Fibroblast of lung (primary cell): ENCODE measurements around the gene TMEM258. TPM values are rescaled to one million over a fixed set of nuclear protein-coding genes. Genes with fewer than 3 reads are reported as not detected.

ENCODE experiments used
- DNase-seq, 2 donors: peaks; one replicate each; pipeline versions ENCODE4 v3.0.0 to v3.0.0-alpha.2; 2010; ENCODE audit warnings: low read depth in 2 of 2
- H2AFZ ChIP-seq: 2 replicates; pipeline ENCODE4 v1.5.1; 2012; ENCODE audit warnings: low read length, control low read depth, inconsistent platforms
- H3K27ac ChIP-seq: 2 replicates; pipeline ENCODE4 v1.5.1; 2011; ENCODE audit warnings: low read length, control low read depth; ENCODE audit not compliant: insufficient read depth
- H3K27me3 ChIP-seq: 2 replicates; pipeline ENCODE4 v1.5.1; 2011; ENCODE audit warnings: mild to moderate bottlenecking, low read length; ENCODE audit not compliant: control insufficient read depth, insufficient read depth
- H3K36me3 ChIP-seq: 2 replicates; pipeline ENCODE4 v1.5.1; 2011; ENCODE audit warnings: low read length; ENCODE audit not compliant: control insufficient read depth, insufficient read depth
- H3K4me1 ChIP-seq: 2 replicates; pipeline ENCODE4 v1.5.1; 2011; ENCODE audit warnings: low read length; ENCODE audit not compliant: control insufficient read depth, insufficient read depth; ENCODE audit errors: extremely low read depth
- H3K4me2 ChIP-seq: 2 replicates; pipeline ENCODE4 v1.5.1; 2011; ENCODE audit warnings: low read length, control low read depth; ENCODE audit not compliant: insufficient read depth; ENCODE audit errors: extremely low read depth
- H3K4me3 ChIP-seq, 4 experiments: fragments of 200-600 bp in 1 of 4; sonication (generic) in 1 of 4; replicated peaks in 1 of 4; 2 replicates each; pipeline ENCODE4 v1.5.1; 2011 to 2016; ENCODE audit warnings: low read length in 4 of 4, low read depth in 3 of 4, mild to moderate bottlenecking in 3 of 4, control low read depth in 2 of 4, inconsistent platforms in 1 of 4, mixed read lengths in 1 of 4; ENCODE audit not compliant: insufficient read depth in 1 of 4; ENCODE audit errors: control extremely low read depth in 1 of 4
- H3K79me2 ChIP-seq: 2 replicates; pipeline ENCODE4 v1.5.1; 2012; ENCODE audit warnings: mild to moderate bottlenecking, low read length, inconsistent platforms; ENCODE audit not compliant: control insufficient read depth, insufficient read depth
- H3K9ac ChIP-seq: 2 replicates; pipeline ENCODE4 v1.5.1; 2011; ENCODE audit warnings: mild to moderate bottlenecking, low read length, control low read depth; ENCODE audit not compliant: insufficient read depth
- H3K9me3 ChIP-seq: 2 replicates; pipeline ENCODE4 v1.5.1; 2012; ENCODE audit warnings: low read depth, low read length; ENCODE audit not compliant: control insufficient read depth, insufficient read depth
- H4K20me1 ChIP-seq: 2 replicates; pipeline ENCODE4 v1.5.1; 2011; ENCODE audit warnings: low read length; ENCODE audit not compliant: control insufficient read depth, insufficient read depth; ENCODE audit errors: extremely low read depth
- EZH2 ChIP-seq: IDR thresholded peaks from 2 replicates; pipeline ENCODE4 v1.5.1; 2012; ENCODE audit warnings: low read length, control low read depth, mild to moderate bottlenecking; ENCODE audit errors: missing control alignments
- polyA plus RNA-seq, 2 donors: library from polyadenylated mRNA; depleted of rRNA in 1 of 2; stranded (reverse) in 1 of 2; unstranded in 1 of 2; fragments of >200 nt; gene quantifications; 2 replicates each; pipeline ENCODE4 v1.2.1, GENCODE V29; 2011 to 2012; ENCODE audit warnings: missing spikeins in 1 of 2
- total RNA-seq: library from RNA; depleted of rRNA; stranded (reverse); fragments of >200 nt; gene quantifications from 2 replicates; pipeline ENCODE4 v1.2.1, GENCODE V29; 2014

Gene TMEM258
- total and polyA plus RNA-seq, 2 donors (not counting 1 experiment from before 2014, with no cell fraction given): 173 to 245 TPM

GRCh38 chr11:61739413-61739812, 53.0 kb downstream of the TMEM258 start:
- H3K27me3 ChIP-seq: no peaks in the 10 kb centered on the region
- no peak for TF ChIP-seq EZH2
- H3K79me2 ChIP-seq: no peaks in the 10 kb centered on the region
- H3K4me2 ChIP-seq: no peak overlapping the region
- no peak overlapping the region for H3K4me3 ChIP-seq
- H3K9me3 ChIP-seq: no peaks in the 10 kb centered on the region
- H3K4me1 ChIP-seq: no peaks in the 10 kb centered on the region
- H4K20me1 ChIP-seq: no peaks in the 10 kb centered on the region
- no peak for DNase-seq
- no peak overlapping the region for H3K9ac ChIP-seq
- no peak overlapping the region for H3K27ac ChIP-seq
- no peaks in the 10 kb centered on the region for H3K36me3 ChIP-seq
- H2AFZ ChIP-seq: no peak overlapping the region

Other genes starting within 250 kb of the TMEM258 start
- 9.2 and 25.9 TPM in 2 replicates for gene SYT7, start 211.5 kb downstream of the TMEM258 start, total RNA-seq
- 2.5 and 7.1 TPM in 2 replicates for gene SYT7, start 211.5 kb downstream of the TMEM258 start, polyA plus RNA-seq
- gene DAGLA, start 112.2 kb downstream of the TMEM258 start, total RNA-seq: 1.3 and 2.0 TPM in 2 replicates
- 1.00 and 1.4 TPM in 2 replicates for gene DAGLA, start 112.2 kb downstream of the TMEM258 start, polyA plus RNA-seq
- under 0.01 and 0.17 TPM in 2 replicates for gene MYRF, start 40.0 kb downstream of the TMEM258 start, total RNA-seq
- gene MYRF, start 40.0 kb downstream of the TMEM258 start, polyA plus RNA-seq: 0.10 and 0.11 TPM in 2 replicates
- gene FEN1, start 312 bp upstream of the TMEM258 start, total RNA-seq: 3.6 and 3.8 TPM in 2 replicates
- gene FEN1, start 312 bp upstream of the TMEM258 start, polyA plus RNA-seq: 14.0 and 35.1 TPM in 2 replicates
- 151 and 208 TPM in 2 replicates for gene FADS1, start 24.4 kb upstream of the TMEM258 start, total RNA-seq
- 109 and 173 TPM in 2 replicates for gene FADS1, start 24.4 kb upstream of the TMEM258 start, polyA plus RNA-seq
- 266 and 418 TPM in 2 replicates for gene FADS2, start 35.7 kb upstream of the TMEM258 start, total RNA-seq
- gene FADS2, start 35.7 kb upstream of the TMEM258 start, polyA plus RNA-seq: 687 and 932 TPM in 2 replicates
- 112 and 224 TPM in 2 replicates for gene FADS3, start 98.9 kb upstream of the TMEM258 start, total RNA-seq
- gene FADS3, start 98.9 kb upstream of the TMEM258 start, polyA plus RNA-seq: 40.9 and 79.9 TPM in 2 replicates
- gene RAB3IL1, start 125.0 kb upstream of the TMEM258 start, total RNA-seq: 13.4 TPM in 2 replicates
- gene RAB3IL1, start 125.0 kb upstream of the TMEM258 start, polyA plus RNA-seq: 9.6 and 9.9 TPM in 2 replicates
- 7.7 and 15.2 TPM in 2 replicates for gene BEST1, start 157.8 kb upstream of the TMEM258 start, total RNA-seq
- gene BEST1, start 157.8 kb upstream of the TMEM258 start, polyA plus RNA-seq: 1.5 and 2.5 TPM in 2 replicates
- gene FTH1, start 175.0 kb upstream of the TMEM258 start, total RNA-seq: 2,097 and 2,219 TPM in 2 replicates
- gene FTH1, start 175.0 kb upstream of the TMEM258 start, polyA plus RNA-seq: 2,789 and 3,749 TPM in 2 replicates